Activated naive CD4-positive, alpha-beta T cell treated with anti-CD3 and anti-CD28 coated beads, Interleukin-2, amount 50 U/mL, for 24 hours (primary cell): Measurements from ENCODE around the gene HSPE1.
A peak's percentile ranks its signal among the peaks of the same experiment; 100 is the strongest.

Experiments
- H3K27ac Mint-ChIP-seq: one replicate; pipeline ENCODE4 v1.8.0; 2021; ENCODE audit warnings: mild to moderate bottlenecking, mixed read lengths
- H3K27me3 Mint-ChIP-seq: one replicate; pipeline ENCODE4 v1.8.0; 2021; ENCODE audit warnings: mixed read lengths
- H3K36me3 Mint-ChIP-seq: one replicate; pipeline ENCODE4 v1.8.0; 2021; ENCODE audit warnings: mixed read lengths
- H3K4me1 Mint-ChIP-seq: one replicate; pipeline ENCODE4 v1.8.0; 2021; ENCODE audit warnings: mixed read lengths
- H3K4me3 Mint-ChIP-seq: one replicate; pipeline ENCODE4 v1.8.0; 2021; ENCODE audit warnings: mild to moderate bottlenecking, mixed read lengths
- H3K9me3 Mint-ChIP-seq: one replicate; pipeline ENCODE4 v1.8.0; 2021; ENCODE audit warnings: mixed read lengths

Gene HSPE1

GRCh38 chr2:197486175-197486574, 14.0 kb upstream of the HSPE1 start:
- peaks cover 8% of the 10 kb centered on the region for H3K4me1 Mint-ChIP-seq
- no peak overlapping the region for H3K27ac Mint-ChIP-seq
- no peaks in the 10 kb centered on the region for H3K27me3 Mint-ChIP-seq
- H3K4me3 Mint-ChIP-seq, result no peak overlapping the region
- H3K9me3 Mint-ChIP-seq, result no peaks in the 10 kb centered on the region
- H3K36me3 Mint-ChIP-seq, result peaks cover 39% of the 10 kb centered on the region

- peaks cover 14% of the 10 kb centered on the region for H3K4me1 Mint-ChIP-seq
- H3K4me3 Mint-ChIP-seq, result no peak overlapping the region
- H3K27ac Mint-ChIP-seq, result no peak overlapping the region
- H3K27me3 Mint-ChIP-seq, result no peaks in the 10 kb centered on the region
- H3K36me3 Mint-ChIP-seq, result peaks cover 37% of the 10 kb centered on the region
- H3K9me3 Mint-ChIP-seq, result no peaks in the 10 kb centered on the region
Measured at GRCh38 chr2:197487385-197487784, 12.8 kb upstream of the HSPE1 start.

- peaks cover 40% of the 10 kb centered on the region for H3K36me3 Mint-ChIP-seq
- H3K4me1 Mint-ChIP-seq, result peaks cover 42% of the 10 kb centered on the region
- peak overlapping the region; percentile 14 for H3K27ac Mint-ChIP-seq
- H3K4me3 Mint-ChIP-seq, result peak overlapping the region; percentile 100
- H3K9me3 Mint-ChIP-seq, result no peaks in the 10 kb centered on the region
- H3K27me3 Mint-ChIP-seq, result no peaks in the 10 kb centered on the region
Measured at GRCh38 chr2:197495433-197496134, 4.6 kb upstream of the HSPE1 start.

GRCh38 chr2:197496695-197497094, 3.5 kb upstream of the HSPE1 start:
- Mint-ChIP-seq H3K9me3 (no peaks in the 10 kb centered on the region), H3K4me1 (peaks cover 39% of the 10 kb centered on the region), H3K27me3 (no peaks in the 10 kb centered on the region), H3K27ac (peak overlapping the region; percentile 41), H3K36me3 (peaks cover 46% of the 10 kb centered on the region), H3K4me3 (peak overlapping the region; percentile 100)

GRCh38 chr2:197497326-197497725, 2.9 kb upstream of the HSPE1 start:
- Mint-ChIP-seq H3K27ac (peak overlapping the region; percentile 96), H3K36me3 (peaks cover 52% of the 10 kb centered on the region), H3K9me3 (no peaks in the 10 kb centered on the region), H3K27me3 (no peaks in the 10 kb centered on the region), H3K4me3 (peak overlapping the region; percentile 100), H3K4me1 (peaks cover 42% of the 10 kb centered on the region)

- Mint-ChIP-seq H3K4me1 (peaks cover 44% of the 10 kb centered on the region), H3K27ac (peak overlapping the region; percentile 96), H3K27me3 (no peaks in the 10 kb centered on the region), H3K36me3 (peaks cover 59% of the 10 kb centered on the region), H3K4me3 (peak overlapping the region; percentile 100), H3K9me3 (no peaks in the 10 kb centered on the region)
Measured at GRCh38 chr2:197498235-197498936, 1.8 kb upstream of the HSPE1 start.

GRCh38 chr2:197498937-197499593, 1.1 kb upstream of the HSPE1 start:
- H3K36me3 Mint-ChIP-seq, result peaks cover 58% of the 10 kb centered on the region
- no peaks in the 10 kb centered on the region for H3K9me3 Mint-ChIP-seq
- peak overlapping the region; percentile 96 for H3K27ac Mint-ChIP-seq
- peaks cover 49% of the 10 kb centered on the region for H3K4me1 Mint-ChIP-seq
- no peaks in the 10 kb centered on the region for H3K27me3 Mint-ChIP-seq
- H3K4me3 Mint-ChIP-seq, result peak overlapping the region; percentile 100

GRCh38 chr2:197500503-197501131, 438 bp downstream of the HSPE1 start:
- peaks cover 53% of the 10 kb centered on the region for H3K36me3 Mint-ChIP-seq
- peak overlapping the region; percentile 100 for H3K4me3 Mint-ChIP-seq
- H3K9me3 Mint-ChIP-seq, result no peaks in the 10 kb centered on the region
- peak overlapping the region; percentile 98 for H3K27ac Mint-ChIP-seq
- peaks cover 50% of the 10 kb centered on the region for H3K4me1 Mint-ChIP-seq
- no peaks in the 10 kb centered on the region for H3K27me3 Mint-ChIP-seq

- no peaks in the 10 kb centered on the region for H3K27me3 Mint-ChIP-seq
- peak overlapping the region; percentile 100 for H3K4me3 Mint-ChIP-seq
- peaks cover 36% of the 10 kb centered on the region for H3K4me1 Mint-ChIP-seq
- H3K27ac Mint-ChIP-seq, result peak overlapping the region; percentile 77
- H3K9me3 Mint-ChIP-seq, result no peaks in the 10 kb centered on the region
- H3K36me3 Mint-ChIP-seq, result peaks cover 41% of the 10 kb centered on the region
Measured at GRCh38 chr2:197502201-197502600, 2.0 kb downstream of the HSPE1 start.

GRCh38 chr2:197502685-197503084, 2.5 kb downstream of the HSPE1 start:
- Mint-ChIP-seq H3K27ac (no peak overlapping the region), H3K27me3 (no peaks in the 10 kb centered on the region), H3K4me3 (peak overlapping the region; percentile 100), H3K4me1 (peaks cover 31% of the 10 kb centered on the region), H3K9me3 (no peaks in the 10 kb centered on the region), H3K36me3 (peaks cover 37% of the 10 kb centered on the region)

- Mint-ChIP-seq H3K27me3 (no peaks in the 10 kb centered on the region), H3K4me3 (peak overlapping the region; percentile 39), H3K4me1 (peaks cover 31% of the 10 kb centered on the region), H3K9me3 (no peaks in the 10 kb centered on the region), H3K27ac (no peak overlapping the region), H3K36me3 (peaks cover 28% of the 10 kb centered on the region)
Measured at GRCh38 chr2:197504000-197504399, 3.8 kb downstream of the HSPE1 start.

GRCh38 chr2:197504512-197504911, 4.3 kb downstream of the HSPE1 start:
- Mint-ChIP-seq H3K4me1 (peaks cover 31% of the 10 kb centered on the region), H3K36me3 (peaks cover 27% of the 10 kb centered on the region), H3K27me3 (no peaks in the 10 kb centered on the region), H3K27ac (no peak overlapping the region), H3K9me3 (no peaks in the 10 kb centered on the region), H3K4me3 (peak overlapping the region; percentile 39)

GRCh38 chr2:197506658-197507057, 6.5 kb downstream of the HSPE1 start:
- H3K9me3 Mint-ChIP-seq, result no peaks in the 10 kb centered on the region
- H3K27ac Mint-ChIP-seq, result no peak overlapping the region
- H3K4me1 Mint-ChIP-seq, result peaks cover 28% of the 10 kb centered on the region
- H3K4me3 Mint-ChIP-seq, result no peak overlapping the region
- H3K27me3 Mint-ChIP-seq, result no peaks in the 10 kb centered on the region
- H3K36me3 Mint-ChIP-seq, result peaks cover 16% of the 10 kb centered on the region

- no peak overlapping the region for H3K4me3 Mint-ChIP-seq
- no peak overlapping the region for H3K27ac Mint-ChIP-seq
- no peaks in the 10 kb centered on the region for H3K9me3 Mint-ChIP-seq
- no peaks in the 10 kb centered on the region for H3K27me3 Mint-ChIP-seq
- H3K36me3 Mint-ChIP-seq, result no peaks in the 10 kb centered on the region
- H3K4me1 Mint-ChIP-seq, result peaks cover 23% of the 10 kb centered on the region
Measured at GRCh38 chr2:197513915-197514314, 13.7 kb downstream of the HSPE1 start.

GRCh38 chr2:197514754-197515153, 14.6 kb downstream of the HSPE1 start:
- Mint-ChIP-seq H3K27ac (peak overlapping the region; percentile 94), H3K4me3 (peak overlapping the region; percentile 96), H3K4me1 (peaks cover 32% of the 10 kb centered on the region), H3K27me3 (no peaks in the 10 kb centered on the region), H3K36me3 (no peaks in the 10 kb centered on the region), H3K9me3 (no peaks in the 10 kb centered on the region)
